Activated B cell treated with CpG ODN at 0.5 μM for 24 hours (primary cell): ENCODE measurements around the gene C16orf96. TPM values are rescaled to one million over a fixed set of nuclear protein-coding genes. Genes with fewer than 3 reads are reported as not detected.

ENCODE experiments used
- ATAC-seq: fragments of 200-7000 bp; cut with Tn5 transposase; one replicate; pipeline ENCODE4 v1.10.0; 2021; ENCODE audit warnings: low read depth, mild to moderate bottlenecking, moderate library complexity
- CTCF ChIA-PET: fragments of 350-600 bp; sonication (Branson Sonifier 250); formaldehyde crosslinking; loops from one replicate; lab custom pipeline; 2021; ENCODE audit warnings: antibody characterized with exemption; lab: Charles Lee
- POLR2A ChIA-PET: fragments of 350-600 bp; sonication (Branson Sonifier 250); formaldehyde crosslinking; loops from one replicate; lab custom pipeline; 2021; ENCODE audit warnings: antibody characterized with exemption; lab: Charles Lee
- DNase-seq: peaks from one replicate; pipeline ENCODE4 v3.0.0; 2022
- H3K27ac Mint-ChIP-seq: one replicate; pipeline ENCODE4 v1.8.0; 2020; ENCODE audit warnings: mixed read lengths
- H3K27me3 Mint-ChIP-seq: one replicate; pipeline ENCODE4 v1.8.0; 2021; ENCODE audit warnings: mixed read lengths
- H3K36me3 Mint-ChIP-seq: one replicate; pipeline ENCODE4 v1.8.0; 2021; ENCODE audit warnings: low read depth, mixed read lengths
- H3K4me1 Mint-ChIP-seq: one replicate; pipeline ENCODE4 v1.8.0; 2021; ENCODE audit warnings: mixed read lengths
- H3K4me3 Mint-ChIP-seq: one replicate; pipeline ENCODE4 v1.8.0; 2020; ENCODE audit warnings: mild to moderate bottlenecking, mixed read lengths
- H3K9me3 Mint-ChIP-seq: one replicate; pipeline ENCODE4 v1.8.0; 2020; ENCODE audit warnings: mixed read lengths
- CTCF ChIP-seq: fragments of 200-600 bp; IDR thresholded peaks from one replicate; pipeline ENCODE4 v1.8.0; 2022; ENCODE audit warnings: antibody characterized with exemption, mild to moderate bottlenecking
- intact Hi-C: fragments of 100-400 bp; cut with micrococcal nuclease; formaldehyde crosslinking; loops from one replicate; pipeline ENCODE4 v1.15.1; 2024
- total RNA-seq: library from RNA; stranded (reverse); gene quantifications from 2 replicates; pipeline ENCODE4 v1.2.3, GENCODE V29; 2022

Gene C16orf96
- total RNA-seq, 1 donor from 2014 or later: 0.13 TPM

GRCh38 chr16:4574919-4575705, 19.0 kb downstream of the C16orf96 start:
- Mint-ChIP-seq H3K27ac (no peak overlapping the region), H3K4me3 (no peak overlapping the region), H3K27me3 (peaks cover 3% of the 10 kb centered on the region), H3K4me1 (no peaks in the 10 kb centered on the region), H3K36me3 (no peaks in the 10 kb centered on the region), H3K9me3 (no peaks in the 10 kb centered on the region)
- no peak for TF ChIP-seq CTCF
- DNase-seq (no peak), ATAC-seq (no peak)
- intact Hi-C loops: no loop called here
- POLR2A ChIA-PET: no interaction called here
- CTCF ChIA-PET: no interaction called here

- CTCF ChIA-PET: no interaction called here
- no peak overlapping the region for H3K4me3 Mint-ChIP-seq
Measured at GRCh38 chr16:4576008-4576407, 19.9 kb downstream of the C16orf96 start.

GRCh38 chr16:4578961-4579530, 22.9 kb downstream of the C16orf96 start:
- no peak for DNase-seq
- H3K9me3 Mint-ChIP-seq: no peaks in the 10 kb centered on the region
- ChIA-PET POLR2A (no interaction called here), CTCF (no interaction called here)
- H3K4me1 Mint-ChIP-seq: no peaks in the 10 kb centered on the region
- H3K27ac Mint-ChIP-seq: no peak overlapping the region
- H3K27me3 Mint-ChIP-seq: peaks cover 3% of the 10 kb centered on the region
- no peak for ATAC-seq
- no peak overlapping the region for H3K4me3 Mint-ChIP-seq
- intact Hi-C loops: no loop called here
- no peak for TF ChIP-seq CTCF
- no peaks in the 10 kb centered on the region for H3K36me3 Mint-ChIP-seq

More at GRCh38 chr16:4576008-4576407, 19.9 kb downstream of the C16orf96 start:
- TF ChIP-seq CTCF: no peak
- no peak for DNase-seq
- no peak for ATAC-seq
- no peaks in the 10 kb centered on the region for H3K9me3 Mint-ChIP-seq
- POLR2A ChIA-PET: no interaction called here
- H3K27ac Mint-ChIP-seq: no peak overlapping the region
- H3K36me3 Mint-ChIP-seq: no peaks in the 10 kb centered on the region
- H3K27me3 Mint-ChIP-seq: peaks cover 3% of the 10 kb centered on the region
- intact Hi-C loops: no loop called here
- no peaks in the 10 kb centered on the region for H3K4me1 Mint-ChIP-seq

GRCh38 chr16:4580250-4580649, 24.1 kb downstream of the C16orf96 start:
- H3K9me3 Mint-ChIP-seq: no peaks in the 10 kb centered on the region
- ChIA-PET CTCF (no interaction called here), POLR2A (interaction anchor here (0.6 kb wide), 1 partner anchor 395 kb away, joined by 10 read pairs; no protein-coding TSS in a partner anchor)
- no peaks in the 10 kb centered on the region for H3K4me1 Mint-ChIP-seq
- no peaks in the 10 kb centered on the region for H3K36me3 Mint-ChIP-seq
- no peak overlapping the region for H3K27ac Mint-ChIP-seq
- intact Hi-C loops: no loop called here
- H3K4me3 Mint-ChIP-seq: no peak overlapping the region
- no peak for TF ChIP-seq CTCF
- H3K27me3 Mint-ChIP-seq: peaks cover 3% of the 10 kb centered on the region
- ATAC-seq (no peak), DNase-seq (no peak)

- ChIA-PET POLR2A (no interaction called here), CTCF (interaction anchor here (4.8 kb wide), 1 partner anchor 77 kb away, joined by 45 read pairs; no protein-coding TSS in a partner anchor)
- Mint-ChIP-seq H3K9me3 (no peaks in the 10 kb centered on the region), H3K27me3 (peaks cover 18% of the 10 kb centered on the region), H3K4me1 (peaks cover 2% of the 10 kb centered on the region), H3K4me3 (no peak overlapping the region), H3K36me3 (no peaks in the 10 kb centered on the region), H3K27ac (no peak overlapping the region)
- TF ChIP-seq CTCF: no peak
- DNase-seq: no peak
- intact Hi-C loops: no loop called here
- no peak for ATAC-seq
Measured at GRCh38 chr16:4583906-4584305, 27.8 kb downstream of the C16orf96 start.
